Mesenchymal stem cell (in vitro differentiated cells and primary cell): Measurements from ENCODE around the gene PSAT1.

Experiments used
- DNase-seq: peaks from one replicate; pipeline ENCODE4 v3.0.0-alpha.2; 2013
- H2AFZ ChIP-seq: one replicate; pipeline ENCODE4 v1.6.1; 2013; ENCODE audit warnings: low read depth, mild to moderate bottlenecking, control low read depth, inconsistent platforms, low read length, moderate library complexity
- H2AK5ac ChIP-seq: 2 replicates; pipeline ENCODE4 v1.6.1; 2013; ENCODE audit warnings: low read length, moderate library complexity, mild to moderate bottlenecking, inconsistent platforms; ENCODE audit not compliant: severe bottlenecking
- H2BK120ac ChIP-seq: one replicate; pipeline ENCODE4 v1.6.1; 2013; ENCODE audit warnings: low read depth, mild to moderate bottlenecking, inconsistent platforms, low read length, moderate library complexity
- H2BK12ac ChIP-seq, 2 experiments: one replicate each; pipeline ENCODE4 v1.6.1; 2013; ENCODE audit warnings: inconsistent platforms in 2 of 2, low read length in 2 of 2, mild to moderate bottlenecking in 2 of 2, moderate library complexity in 2 of 2, control low read depth in 1 of 2
- H2BK15ac ChIP-seq: one replicate; pipeline ENCODE4 v1.6.1; 2013; ENCODE audit warnings: mild to moderate bottlenecking, low read depth, inconsistent platforms; ENCODE audit not compliant: poor library complexity, severe bottlenecking
- H2BK5ac ChIP-seq: 2 replicates; pipeline ENCODE4 v1.6.1; 2013; ENCODE audit warnings: low read depth, mild to moderate bottlenecking, low read length, control low read depth, inconsistent platforms; ENCODE audit not compliant: poor library complexity, severe bottlenecking
- H3K14ac ChIP-seq, 2 experiments: one replicate each; pipeline ENCODE4 v1.6.1; 2013; ENCODE audit warnings: inconsistent platforms in 2 of 2, low read length in 2 of 2, control low read depth in 1 of 2, mild to moderate bottlenecking in 1 of 2, moderate library complexity in 1 of 2
- H3K18ac ChIP-seq, 2 experiments: one replicate each; pipeline ENCODE4 v1.6.1; 2013; ENCODE audit warnings: inconsistent platforms in 2 of 2, low read length in 2 of 2, control low read depth in 1 of 2, low read depth in 1 of 2, mild to moderate bottlenecking in 1 of 2
- H3K23ac ChIP-seq, 2 experiments: one replicate each; pipeline ENCODE4 v1.6.1; 2013; ENCODE audit warnings: inconsistent platforms in 2 of 2, low read length in 2 of 2, mild to moderate bottlenecking in 2 of 2, moderate library complexity in 2 of 2, control low read depth in 1 of 2
- H3K27ac ChIP-seq: 2 replicates; pipeline ENCODE4 v1.5.1; 2013; ENCODE audit warnings: mild to moderate bottlenecking, moderate library complexity, low read length, control low read depth, inconsistent platforms; ENCODE audit not compliant: poor library complexity, severe bottlenecking
- H3K27me3 ChIP-seq, 2 experiments: 2 replicates each; pipeline versions ENCODE4 v1.6.1 to v1.7.0; 2013; ENCODE audit warnings: low read length in 2 of 2, mild to moderate bottlenecking in 2 of 2, moderate library complexity in 2 of 2, control low read depth in 1 of 2, inconsistent platforms in 1 of 2; ENCODE audit not compliant: control insufficient read depth in 1 of 2, insufficient read depth in 1 of 2
- H3K36me3 ChIP-seq, 2 experiments: 2 replicates each; pipeline versions ENCODE4 v1.6.1 to v1.7.0; 2013; ENCODE audit warnings: low read length in 2 of 2, control low read depth in 1 of 2, inconsistent platforms in 1 of 2, low read depth in 1 of 2, mild to moderate bottlenecking in 1 of 2; ENCODE audit not compliant: insufficient read depth in 2 of 2, control insufficient read depth in 1 of 2
- H3K4ac ChIP-seq, 2 experiments: one replicate each; pipeline ENCODE4 v1.6.1; 2013; ENCODE audit warnings: inconsistent platforms in 2 of 2, low read length in 2 of 2, mild to moderate bottlenecking in 2 of 2, moderate library complexity in 2 of 2, control low read depth in 1 of 2, low read depth in 1 of 2
- H3K4me1 ChIP-seq: 2 replicates; pipeline ENCODE4 v1.6.1; 2013; ENCODE audit warnings: low read depth, low read length, control low read depth; ENCODE audit not compliant: control insufficient read depth, insufficient read depth
- H3K4me2 ChIP-seq: 2 replicates; pipeline ENCODE4 v1.6.1; 2013; ENCODE audit warnings: low read length, mild to moderate bottlenecking, inconsistent platforms; ENCODE audit not compliant: poor library complexity, severe bottlenecking
- H3K4me3 ChIP-seq, 2 experiments: 2 replicates each; pipeline versions ENCODE4 v1.5.1 to v1.7.0; 2013; ENCODE audit warnings: low read length in 2 of 2, mild to moderate bottlenecking in 2 of 2, control low read depth in 1 of 2, low read depth in 1 of 2; ENCODE audit not compliant: insufficient read depth in 1 of 2
- H3K79me1 ChIP-seq: replicated peaks from 2 replicates; pipeline ENCODE4 v1.6.1; 2013; ENCODE audit warnings: mild to moderate bottlenecking, control low read depth, low read length, inconsistent platforms; ENCODE audit not compliant: poor library complexity, severe bottlenecking
- H3K9ac ChIP-seq: 2 replicates; pipeline ENCODE4 v1.7.0; 2013; ENCODE audit warnings: mild to moderate bottlenecking, low read length, moderate library complexity
- H3K9me3 ChIP-seq: 2 replicates; pipeline ENCODE4 v1.7.0; 2013; ENCODE audit warnings: mild to moderate bottlenecking, low read length; ENCODE audit not compliant: control insufficient read depth
- H4K8ac ChIP-seq: one replicate; pipeline ENCODE4 v1.6.1; 2013; ENCODE audit warnings: inconsistent platforms, mild to moderate bottlenecking, low read length, moderate library complexity
- H4K91ac ChIP-seq: one replicate; pipeline ENCODE4 v1.6.1; 2013; ENCODE audit warnings: mild to moderate bottlenecking, low read length, inconsistent platforms
- WGBS: methylation state at CpG from one replicate; pipeline ENCODE4 v1.1.7; 2013; ENCODE audit warnings: mixed read lengths; 5-methylcytosine and 5-hydroxymethylcytosine counted together

PSAT1 gene

DNA sequence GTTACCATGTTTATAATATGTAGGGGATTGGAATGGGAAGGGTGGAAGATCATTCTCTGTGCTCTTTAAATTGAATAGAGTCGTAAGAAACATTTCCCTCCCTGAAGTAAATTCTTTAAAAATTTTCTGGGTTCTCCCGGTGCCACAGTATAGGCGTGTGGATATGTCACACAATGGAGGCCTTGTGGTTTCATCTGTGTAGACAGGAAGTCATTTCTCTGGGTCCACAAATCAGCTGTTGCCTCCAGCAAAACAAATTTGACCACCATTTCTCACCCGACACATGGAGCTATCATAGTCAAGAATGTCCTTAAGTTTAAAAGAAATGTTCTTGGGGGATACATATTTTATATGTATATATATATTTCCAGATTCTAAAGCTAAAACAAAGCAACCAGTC, 43.6 kb upstream of the PSAT1 start:
- Histone ChIP-seq H4K91ac (no peak overlapping the region), H2BK12ac (no peak overlapping the region)
- WGBS = 86% methylated on average over 3 of the region's 4 CpGs

GRCh38 chr9:78261403-78262001, 35.4 kb upstream of the PSAT1 start:
- Histone ChIP-seq H2BK15ac (no peak overlapping the region), H3K4me3 (no peak overlapping the region), H4K8ac (no peak overlapping the region), H3K14ac (no peak overlapping the region), H2BK5ac (no peak overlapping the region), H3K18ac (no peak overlapping the region), H3K27me3 (no peaks in the 10 kb centered on the region), H3K9ac (no peak overlapping the region), H3K27ac (no peak overlapping the region), H3K4me1 (no peaks in the 10 kb centered on the region), H2BK120ac (no peak overlapping the region), H2AFZ (no peak overlapping the region), H3K9me3 (no peaks in the 10 kb centered on the region), H3K79me1 (no peaks in the 10 kb centered on the region), H2BK12ac (no peak overlapping the region), H3K36me3 (peaks cover 0 to 14% of the 10 kb centered on the region in 2 experiments), H3K23ac (no peak overlapping the region), H4K91ac (no peak overlapping the region), H2AK5ac (no peak overlapping the region), H3K4ac (no peak overlapping the region), H3K4me2 (no peak overlapping the region)
- DNase-seq = peak; percentile 43
- 100% methylated on average over 1 of the region's 2 CpGs for WGBS

More for the DNA sequence above, 43.6 kb upstream of the PSAT1 start:
- no peaks in the 10 kb centered on the region for H3K4me1 ChIP-seq
- H3K79me1 ChIP-seq = no peaks in the 10 kb centered on the region
- H2BK5ac ChIP-seq = no peak overlapping the region
- H3K4me3 ChIP-seq = no peak overlapping the region
- H2AK5ac ChIP-seq = no peak overlapping the region
- no peak for DNase-seq
- no peak overlapping the region for H2AFZ ChIP-seq
- H2BK15ac ChIP-seq = no peak overlapping the region
- H3K9me3 ChIP-seq = no peaks in the 10 kb centered on the region
- no peak overlapping the region for H3K18ac ChIP-seq
- H3K23ac ChIP-seq = no peak overlapping the region
- no peak overlapping the region for H3K27ac ChIP-seq
- no peak overlapping the region for H4K8ac ChIP-seq
- H2BK120ac ChIP-seq = no peak overlapping the region
- H3K9ac ChIP-seq = no peak overlapping the region
- no peaks in the 10 kb centered on the region for H3K27me3 ChIP-seq
- no peak overlapping the region for H3K4ac ChIP-seq
- no peaks in the 10 kb centered on the region for H3K36me3 ChIP-seq
- no peak overlapping the region for H3K4me2 ChIP-seq
- no peak overlapping the region for H3K14ac ChIP-seq

DNA sequence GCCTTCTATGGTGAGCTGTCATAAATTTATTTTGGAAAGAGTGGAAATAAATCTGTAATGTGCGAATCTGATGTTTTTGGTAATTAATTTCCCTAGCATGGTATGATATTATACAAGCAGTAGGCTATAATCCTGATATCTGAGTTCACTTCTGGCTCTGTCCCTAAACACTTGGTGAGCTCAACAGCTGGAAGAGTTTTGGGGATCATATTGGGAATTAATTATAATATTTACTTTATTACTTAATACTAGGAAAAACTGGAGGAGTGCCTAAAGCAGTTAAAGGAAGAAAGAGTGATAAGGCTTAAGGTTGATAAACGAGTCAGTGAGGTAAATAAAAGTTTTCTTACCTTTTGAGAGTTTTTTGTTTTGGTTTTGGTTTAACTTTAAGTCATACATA, 34.3 kb upstream of the PSAT1 start:
- Histone ChIP-seq H3K18ac (no peak overlapping the region), H2BK120ac (no peak overlapping the region), H3K36me3 (peaks cover 0 to 24% of the 10 kb centered on the region in 2 experiments), H2BK5ac (no peak overlapping the region), H3K23ac (no peak overlapping the region), H3K4me1 (no peaks in the 10 kb centered on the region), H3K27ac (no peak overlapping the region), H2BK15ac (no peak overlapping the region), H4K8ac (no peak overlapping the region), H3K27me3 (no peaks in the 10 kb centered on the region), H3K9me3 (no peaks in the 10 kb centered on the region), H3K79me1 (no peaks in the 10 kb centered on the region), H3K14ac (no peak overlapping the region), H2BK12ac (no peak overlapping the region), H3K4ac (no peak overlapping the region), H3K4me3 (no peak overlapping the region), H4K91ac (no peak overlapping the region), H3K4me2 (no peak overlapping the region), H2AK5ac (no peak overlapping the region), H3K9ac (no peak overlapping the region), H2AFZ (no peak overlapping the region)
- 100% methylated on average over 2 of the region's 2 CpGs for WGBS
- no peak for DNase-seq

DNA sequence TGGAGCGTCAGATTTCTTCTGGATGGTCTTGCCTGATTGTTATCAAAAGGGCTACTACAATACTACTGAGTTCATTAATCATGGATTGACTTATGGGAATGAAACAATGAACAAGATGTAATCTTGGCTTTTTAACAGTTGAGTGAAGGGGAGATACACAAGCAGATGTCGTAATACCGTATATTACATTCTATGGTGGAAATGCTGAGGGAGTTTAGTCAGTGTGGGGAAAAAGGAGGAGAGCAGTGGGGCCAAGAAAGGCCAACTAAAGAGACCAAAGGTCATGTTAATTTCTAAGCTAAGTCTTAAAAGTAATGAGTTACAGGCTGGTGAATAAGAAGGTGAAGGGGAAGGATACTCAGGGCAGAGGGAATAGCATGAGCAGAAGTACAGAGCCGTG, 29.0 kb upstream of the PSAT1 start:
- no peak overlapping the region for H2AFZ ChIP-seq
- no peak overlapping the region for H2BK15ac ChIP-seq
- H3K27me3 ChIP-seq = no peaks in the 10 kb centered on the region
- no peak for DNase-seq
- no peak overlapping the region for H2BK12ac ChIP-seq
- no peak overlapping the region for H4K8ac ChIP-seq
- WGBS = 96% methylated on average over 4 of the region's 4 CpGs
- no peak overlapping the region for H4K91ac ChIP-seq
- H3K36me3 ChIP-seq = peaks cover 0 to 33% of the 10 kb centered on the region in 2 experiments
- no peak overlapping the region for H2AK5ac ChIP-seq
- H3K4ac ChIP-seq = no peak overlapping the region
- no peaks in the 10 kb centered on the region for H3K79me1 ChIP-seq
- H3K4me3 ChIP-seq = no peak overlapping the region
- H3K9ac ChIP-seq = no peak overlapping the region
- H3K14ac ChIP-seq = no peak overlapping the region
- no peak overlapping the region for H3K18ac ChIP-seq
- no peaks in the 10 kb centered on the region for H3K9me3 ChIP-seq
- no peak overlapping the region for H3K4me2 ChIP-seq
- H2BK120ac ChIP-seq = no peak overlapping the region
- no peak overlapping the region for H3K23ac ChIP-seq
- no peak overlapping the region for H2BK5ac ChIP-seq
- no peak overlapping the region for H3K27ac ChIP-seq
- peaks cover 1% of the 10 kb centered on the region for H3K4me1 ChIP-seq
